Liver (tissue), 3 donors: ENCODE measurements around the gene PYCARD.

Experiments
- CTCF ChIP-seq: fragments of 150-350 bp; IDR thresholded peaks from 2 replicates; pipeline ENCODE4 v1.5.1; 2017; ENCODE audit warnings: improper control_type of control experiment, low read depth, low read length; ENCODE audit not compliant: missing input control
- JUND ChIP-seq, 2 donors: IDR thresholded peaks; 2 replicates each; pipeline ENCODE4 v1.6.1; 2016; ENCODE audit warnings: antibody characterized with exemption in 2 of 2
- RXRA ChIP-seq, 2 donors: IDR thresholded peaks; 2 replicates each; pipeline ENCODE4 v1.6.1; 2017 to 2018; ENCODE audit warnings: antibody characterized with exemption in 2 of 2, mild to moderate bottlenecking in 1 of 2
- ZBTB33 ChIP-seq: IDR thresholded peaks from 2 replicates; pipeline ENCODE4 v1.6.1; 2016; ENCODE audit warnings: antibody characterized with exemption
- donor health status: healthy.
- donor health status: healthy.

GRCh38 chr16:31189412-31189778, 13.2 kb downstream of the PYCARD start:
- no peak for TF ChIP-seq RXRA (IDR thresholded peaks at IDR 0.05)
- no peak for TF ChIP-seq ZBTB33
- TF ChIP-seq JUND (IDR thresholded peaks at IDR 0.05), result no peak
- TF ChIP-seq CTCF, result no peak
